Hematopoietic multipotent progenitor cell treated with erythropoietin and hydrocortisone succinate and interleukin-3 and kit ligand, for 4 days (in vitro differentiated cells): ENCODE measurements around the gene FUS.
"Not testable (repeated sequence)": the region's sequence is repeated elsewhere in the genome, so short reads cannot be mapped to it uniquely, and the experiment has no call there.

Experiments used
- DNase-seq: peaks from one replicate; pipeline ENCODE4 v3.0.0-alpha.2; 2015

The FUS gene

DNA sequence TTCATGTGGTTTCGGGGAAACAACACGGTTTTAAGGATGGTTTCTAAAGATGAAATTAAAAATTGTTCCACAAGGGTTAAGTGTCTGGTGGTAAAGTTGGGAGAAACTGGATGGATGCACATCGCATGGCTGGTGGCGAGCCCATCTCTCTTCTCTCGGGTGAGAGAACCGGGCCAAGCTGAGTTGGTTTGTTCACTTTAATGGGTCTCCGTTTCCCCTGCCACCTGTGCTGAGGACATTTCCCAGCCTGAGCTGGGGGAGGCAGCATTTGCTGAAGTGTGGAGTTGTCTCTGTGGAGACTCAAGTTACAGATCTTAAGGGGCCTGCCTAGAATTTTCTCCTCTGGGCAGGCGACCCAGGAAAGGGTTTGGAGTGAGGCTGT, 7.9 kb downstream of the FUS start:
- no peak for DNase-seq

DNA sequence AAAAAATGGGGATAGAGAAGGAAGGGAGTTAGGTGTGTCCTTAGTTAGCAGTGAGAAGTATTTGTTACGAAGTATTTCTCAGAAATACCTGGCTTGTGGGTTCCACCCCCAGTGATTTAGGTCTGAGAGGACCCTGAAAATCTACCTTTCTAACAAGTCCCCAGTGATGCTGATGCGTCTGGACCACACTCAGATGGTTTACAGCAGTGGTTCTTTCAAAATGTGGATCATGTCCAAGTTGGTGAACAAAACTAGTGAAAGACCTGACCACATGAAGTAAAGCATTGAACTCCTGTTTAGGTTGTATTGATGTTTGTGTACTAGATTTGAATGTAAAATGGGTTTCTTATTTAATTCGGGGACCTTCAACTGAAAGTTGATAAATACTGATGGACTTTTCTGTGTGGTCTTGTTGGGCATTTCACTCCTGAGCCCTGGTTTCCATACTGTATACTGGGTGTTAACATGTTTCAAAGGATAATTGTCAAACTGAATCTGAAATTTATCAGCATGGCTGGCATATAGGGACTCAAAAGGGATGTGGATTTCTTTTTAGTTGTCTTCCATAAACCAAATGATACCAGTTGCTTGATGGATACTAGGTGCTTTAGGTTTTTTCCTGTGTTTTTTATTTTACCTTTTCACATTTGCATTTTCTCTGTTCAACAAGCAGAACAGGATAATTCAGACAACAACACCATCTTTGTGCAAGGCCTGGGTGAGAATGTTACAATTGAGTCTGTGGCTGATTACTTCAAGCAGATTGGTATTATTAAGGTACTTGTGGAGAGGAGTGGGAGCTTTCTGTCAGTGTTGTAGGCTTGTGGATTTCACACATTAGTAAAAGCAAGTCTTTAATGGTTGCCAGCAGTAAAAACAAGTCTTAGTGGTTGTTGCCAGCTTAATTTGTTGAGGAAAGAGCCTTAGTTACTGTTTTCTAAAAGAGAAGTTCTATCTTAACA, 8.8 kb downstream of the FUS start:
- DNase-seq, result no peak

DNA sequence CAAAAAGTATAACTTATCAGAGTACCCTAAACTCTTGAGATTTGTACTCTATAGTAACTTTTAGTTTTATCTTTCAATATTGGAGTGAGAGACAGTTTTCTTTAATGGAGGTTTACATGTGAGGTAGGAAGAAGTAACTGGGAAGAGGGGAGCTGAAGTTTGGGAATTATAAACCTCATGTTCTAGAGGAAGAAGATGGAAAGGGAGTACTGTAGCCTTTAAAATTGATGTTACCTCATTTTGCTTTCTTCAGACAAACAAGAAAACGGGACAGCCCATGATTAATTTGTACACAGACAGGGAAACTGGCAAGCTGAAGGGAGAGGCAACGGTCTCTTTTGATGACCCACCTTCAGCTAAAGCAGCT, 9.5 kb downstream of the FUS start:
- DNase-seq, result no peak

DNA sequence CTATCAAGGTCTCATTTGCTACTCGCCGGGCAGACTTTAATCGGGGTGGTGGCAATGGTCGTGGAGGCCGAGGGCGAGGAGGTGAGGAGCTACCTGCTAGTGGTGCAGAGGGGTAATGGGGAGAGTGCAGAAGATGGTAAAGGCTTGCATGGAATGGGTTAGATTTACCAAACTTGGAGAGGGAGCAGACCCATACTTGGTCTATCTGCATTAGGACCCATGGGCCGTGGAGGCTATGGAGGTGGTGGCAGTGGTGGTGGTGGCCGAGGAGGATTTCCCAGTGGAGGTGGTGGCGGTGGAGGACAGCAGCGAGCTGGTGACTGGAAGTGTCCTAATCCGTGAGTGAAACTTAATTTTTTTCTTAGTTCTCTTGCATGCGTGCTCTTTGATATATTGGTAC, 10.1 kb downstream of the FUS start:
- no peak for DNase-seq

DNA sequence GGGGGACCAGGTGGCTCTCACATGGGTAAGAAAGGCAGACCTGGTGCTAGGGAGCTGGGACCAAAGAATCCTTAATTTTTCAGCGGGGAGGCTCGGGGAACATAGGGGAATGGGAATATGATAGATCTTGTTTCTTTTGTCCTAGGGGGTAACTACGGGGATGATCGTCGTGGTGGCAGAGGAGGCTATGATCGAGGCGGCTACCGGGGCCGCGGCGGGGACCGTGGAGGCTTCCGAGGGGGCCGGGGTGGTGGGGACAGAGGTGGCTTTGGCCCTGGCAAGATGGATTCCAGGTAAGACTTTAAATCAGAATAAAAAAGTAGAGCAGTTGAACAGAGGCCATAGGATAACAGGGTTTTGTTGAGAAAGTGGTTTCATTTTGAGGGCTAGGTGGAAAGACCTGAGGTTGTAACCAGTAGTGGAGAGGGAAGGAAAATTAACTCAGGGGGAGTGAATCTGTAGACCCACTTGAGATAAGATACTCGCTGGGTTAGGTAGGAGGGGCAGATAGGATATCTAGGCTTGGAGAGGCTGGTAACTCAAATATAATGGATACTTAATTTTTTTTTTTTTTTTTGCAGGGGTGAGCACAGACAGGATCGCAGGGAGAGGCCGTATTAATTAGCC, 11.0 kb downstream of the FUS start:
- no peak for DNase-seq

DNA sequence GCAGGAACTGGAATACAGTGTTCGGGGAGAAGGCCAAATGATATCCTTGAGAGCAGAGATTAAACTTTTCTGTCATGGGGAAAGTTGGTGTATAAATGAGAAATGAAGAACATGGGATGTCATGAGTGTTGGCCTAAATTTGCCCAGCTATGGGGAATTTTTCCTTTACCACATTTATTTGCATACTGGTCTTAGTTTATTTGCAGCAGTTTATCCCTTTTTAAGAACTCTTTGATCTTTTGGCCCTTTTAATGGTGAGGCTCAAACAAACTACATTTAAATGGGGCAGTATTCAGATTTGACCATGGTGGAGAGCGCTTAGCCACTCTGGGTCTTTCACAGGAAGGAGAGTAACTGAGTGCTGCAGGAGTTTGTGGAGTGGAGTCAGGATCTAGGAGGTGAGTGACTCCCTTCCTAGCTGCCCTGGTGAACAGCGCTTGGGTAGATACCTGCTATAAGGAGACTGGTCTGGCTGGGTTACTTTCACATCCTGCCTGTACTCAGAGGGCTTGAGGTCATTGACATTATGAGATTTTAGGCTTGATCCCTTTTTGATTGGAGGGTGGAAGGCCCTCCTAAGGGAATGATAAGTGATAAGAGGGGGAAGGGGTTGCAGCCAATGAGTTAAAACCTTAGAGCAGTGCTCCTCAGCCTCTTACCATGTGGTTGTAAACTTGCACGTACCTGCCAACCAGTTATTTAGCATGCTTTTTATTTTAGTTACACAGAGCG, 11.9 kb downstream of the FUS start:
- DNase-seq, result no peak

DNA sequence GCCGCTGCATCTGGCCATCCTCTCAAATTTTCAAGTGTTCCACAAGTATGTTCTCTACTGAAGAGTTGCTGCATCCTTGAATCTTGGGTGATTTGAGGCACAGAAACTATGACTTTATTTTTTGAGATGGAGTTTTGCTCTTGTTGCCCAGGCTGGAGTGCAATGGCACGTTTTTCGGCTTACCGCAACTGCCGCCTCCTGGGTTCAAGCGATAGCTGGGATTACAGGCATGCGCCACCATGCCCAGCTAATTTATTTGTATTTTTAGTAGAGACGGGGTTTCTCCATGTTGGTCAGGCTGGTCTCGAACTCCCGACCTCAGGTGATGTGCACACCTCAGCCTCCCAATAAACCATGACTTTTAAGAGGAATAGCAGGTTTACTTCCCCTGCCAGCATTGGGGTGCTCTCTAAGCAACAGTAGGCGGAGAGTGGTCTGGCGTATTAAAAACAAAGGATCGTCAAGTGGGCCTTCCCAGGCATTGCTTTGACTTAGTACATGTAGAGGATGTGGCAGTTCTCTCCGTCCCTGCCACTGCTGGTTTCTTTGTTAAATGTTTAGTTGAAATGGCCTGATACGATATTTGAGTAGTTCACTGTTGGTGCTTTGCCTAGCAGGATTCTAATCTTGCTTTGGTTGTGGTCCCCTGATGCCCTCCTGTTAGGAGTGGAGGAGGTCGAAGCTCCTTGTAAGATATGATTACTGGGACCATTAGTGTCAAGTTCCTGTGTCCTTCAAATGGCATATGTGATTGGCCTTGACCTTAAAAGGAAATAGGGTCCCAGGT, 13.1 kb downstream of the FUS start:
- no peak for DNase-seq

DNA sequence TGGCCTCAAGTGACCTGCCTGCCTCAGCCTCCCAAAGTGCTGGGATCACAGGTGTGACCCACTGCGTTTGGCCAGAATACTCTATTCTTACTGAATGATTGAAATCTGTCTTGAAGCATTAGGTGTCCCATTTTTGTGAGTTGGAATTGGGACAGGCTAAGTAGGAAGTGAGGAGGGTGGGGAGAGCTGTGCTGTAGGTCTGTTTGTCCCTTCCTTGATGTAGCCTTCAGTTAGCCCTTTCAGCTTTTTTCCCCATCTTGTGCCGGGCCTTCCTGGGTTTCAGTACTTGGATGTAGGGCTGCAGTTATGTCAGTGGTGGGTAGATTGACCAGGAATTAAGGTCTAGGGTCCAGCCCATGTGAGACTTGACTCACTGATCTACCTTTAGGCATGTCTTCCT, 13.9 kb downstream of the FUS start:
- no peak for DNase-seq

DNA sequence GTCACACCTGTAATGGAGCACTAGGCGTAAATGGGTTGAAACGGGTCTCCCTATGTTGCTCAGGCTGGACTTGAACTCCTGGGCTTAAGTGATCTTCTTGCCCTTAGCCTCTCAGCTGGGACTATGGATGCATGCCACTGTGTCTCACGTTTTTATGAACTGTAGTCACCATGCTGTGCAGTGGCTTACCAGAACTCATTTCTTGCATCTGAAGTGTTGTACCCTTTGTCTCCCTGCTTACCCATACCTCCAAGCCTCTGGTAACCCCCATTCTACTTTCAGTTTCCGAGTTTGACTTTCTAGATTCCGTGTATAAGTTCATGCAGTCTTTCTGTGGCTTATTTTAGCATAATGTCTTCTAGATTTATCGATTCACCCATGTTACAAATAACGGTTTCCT, 15.0 kb downstream of the FUS start:
- DNase-seq, result no peak

DNA sequence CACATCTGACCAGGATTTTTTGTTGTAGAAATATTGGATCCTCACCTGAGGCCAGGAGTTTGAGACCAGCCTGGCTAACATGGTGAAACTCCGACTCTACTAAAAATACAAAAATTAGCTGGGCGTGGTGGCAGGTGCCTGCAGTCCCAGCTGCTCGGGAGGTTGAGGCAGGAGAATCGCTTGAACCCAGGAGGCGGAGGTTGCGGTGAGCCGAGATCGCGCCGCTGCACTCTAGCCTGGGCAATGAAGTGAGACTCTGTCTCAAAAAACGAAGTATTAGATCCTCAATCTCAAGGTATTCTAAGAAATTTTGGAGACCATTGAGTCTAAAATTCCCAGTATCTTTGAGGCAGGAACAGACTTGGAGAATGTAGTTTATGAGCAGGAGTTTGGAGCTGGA, 15.9 kb downstream of the FUS start:
- not testable (repeated sequence) for DNase-seq

DNA sequence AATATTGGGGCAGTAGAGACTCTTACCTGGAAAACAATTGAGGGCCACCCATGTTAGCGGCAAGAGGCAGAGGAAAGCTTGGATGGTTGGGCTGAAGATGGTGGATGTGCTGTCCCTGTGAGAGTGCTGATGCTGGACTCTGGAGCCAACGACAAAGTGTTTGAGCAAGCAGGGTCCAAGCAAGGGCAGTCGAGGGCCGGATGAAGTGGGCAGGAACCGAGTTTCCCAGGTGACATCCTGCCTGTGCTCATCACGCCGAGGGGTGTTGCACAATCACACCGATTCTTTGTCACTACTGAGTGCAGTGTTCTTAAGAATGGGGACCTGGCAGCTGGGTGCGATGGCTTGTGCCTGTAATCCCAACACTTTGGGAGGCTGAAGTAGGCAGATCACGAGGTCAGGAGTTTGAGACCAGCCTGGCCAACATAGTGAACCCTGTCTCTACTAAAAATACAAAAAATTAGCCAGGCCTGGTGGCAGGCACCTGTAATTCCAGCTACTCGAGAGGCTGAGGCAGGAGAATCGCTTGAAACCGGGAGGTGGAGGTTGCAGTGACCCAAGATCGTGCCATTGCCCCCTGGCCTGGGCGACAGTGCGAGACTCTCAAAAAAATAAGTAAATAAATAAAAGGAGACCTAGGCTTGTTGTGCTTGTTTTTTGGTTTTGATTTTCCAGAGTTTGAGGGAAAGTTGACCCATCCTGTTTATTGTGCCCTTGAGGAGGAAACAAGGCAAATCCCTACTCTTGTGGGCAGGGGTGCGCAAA, 16.6 kb downstream of the FUS start:
- DNase-seq, result no peak

DNA sequence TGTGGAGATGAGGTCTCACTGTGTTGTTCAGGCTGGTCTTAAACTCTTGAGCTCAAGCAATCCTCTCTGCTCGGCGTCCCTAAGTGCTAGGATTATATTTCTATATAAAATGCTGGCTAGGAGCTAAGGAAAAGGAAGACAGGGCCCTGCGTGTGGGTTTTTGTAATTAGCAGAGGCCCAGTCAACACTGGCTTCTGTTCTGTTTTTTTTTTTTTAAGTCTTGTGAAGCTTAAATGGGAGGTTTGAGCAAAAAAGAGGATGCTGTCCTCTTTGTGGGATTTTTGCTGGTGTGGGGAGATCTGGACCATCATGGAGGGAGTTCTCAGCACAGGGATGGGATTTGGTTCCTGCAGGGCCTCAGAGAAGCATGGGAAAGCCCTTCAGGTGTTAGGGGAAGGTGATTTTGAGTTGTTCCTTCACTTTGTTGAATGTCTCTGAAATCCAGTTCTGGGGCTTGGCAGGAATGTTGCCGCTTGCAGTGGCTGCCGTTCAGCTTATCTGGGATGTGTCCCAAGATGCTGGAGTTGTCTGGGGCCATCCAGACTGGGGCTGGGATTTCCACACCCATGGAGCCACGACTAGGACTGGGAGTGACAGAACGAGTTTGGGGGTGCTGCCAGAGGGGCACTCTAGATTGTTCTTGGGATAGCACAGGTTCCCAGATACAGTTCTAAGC, 18.4 kb downstream of the FUS start:
- no peak for DNase-seq

DNA sequence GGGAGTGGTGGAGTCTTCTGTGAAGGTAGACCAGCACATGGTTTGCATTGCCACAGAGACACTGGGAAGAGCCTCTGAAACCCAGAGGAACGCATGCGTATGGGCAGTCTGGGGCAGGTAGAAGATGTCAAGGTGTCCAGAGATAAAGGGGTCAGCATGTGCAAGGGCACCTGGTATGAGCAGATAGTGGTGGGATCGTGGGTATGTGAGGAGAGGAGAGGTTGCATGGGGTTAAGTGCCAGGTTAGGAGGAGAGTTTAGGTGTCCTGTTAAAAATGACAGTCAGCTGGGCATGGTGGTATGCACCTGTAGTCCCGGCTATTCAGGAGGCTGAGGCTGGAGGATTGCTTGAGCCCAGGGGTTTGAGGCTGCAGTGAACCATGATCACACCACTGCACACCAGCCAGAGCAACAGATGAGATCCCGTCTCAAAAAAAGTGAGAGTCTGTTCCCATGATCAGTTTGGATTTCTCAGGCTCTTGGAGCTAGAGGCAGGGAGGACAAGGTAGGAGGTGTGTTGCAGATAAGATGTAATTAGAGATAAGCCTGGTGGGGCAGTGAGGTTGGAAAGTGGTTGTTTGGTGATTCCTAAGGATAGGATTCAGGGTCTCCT, 19.6 kb downstream of the FUS start:
- DNase-seq, result no peak

DNA sequence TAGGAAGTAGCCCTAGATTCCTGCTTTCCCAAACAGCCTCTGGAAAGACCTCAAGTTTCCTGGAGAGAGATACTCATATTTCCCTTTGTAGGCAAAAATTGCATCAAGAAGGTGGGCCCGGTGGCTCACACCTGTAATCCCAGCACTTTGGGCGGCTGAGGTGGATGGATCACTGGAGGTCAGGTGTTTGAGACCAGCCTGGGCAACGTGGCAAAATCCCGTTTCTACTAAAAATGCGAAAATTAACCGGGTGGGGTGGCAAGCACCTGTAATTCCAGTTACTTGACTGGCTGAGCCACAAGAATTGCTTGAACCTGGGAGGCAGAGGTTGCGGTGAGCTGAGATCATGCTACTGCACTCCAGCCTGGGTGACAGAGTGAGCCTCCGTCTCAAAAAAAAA, 20.2 kb downstream of the FUS start:
- not testable (repeated sequence) for DNase-seq

DNA sequence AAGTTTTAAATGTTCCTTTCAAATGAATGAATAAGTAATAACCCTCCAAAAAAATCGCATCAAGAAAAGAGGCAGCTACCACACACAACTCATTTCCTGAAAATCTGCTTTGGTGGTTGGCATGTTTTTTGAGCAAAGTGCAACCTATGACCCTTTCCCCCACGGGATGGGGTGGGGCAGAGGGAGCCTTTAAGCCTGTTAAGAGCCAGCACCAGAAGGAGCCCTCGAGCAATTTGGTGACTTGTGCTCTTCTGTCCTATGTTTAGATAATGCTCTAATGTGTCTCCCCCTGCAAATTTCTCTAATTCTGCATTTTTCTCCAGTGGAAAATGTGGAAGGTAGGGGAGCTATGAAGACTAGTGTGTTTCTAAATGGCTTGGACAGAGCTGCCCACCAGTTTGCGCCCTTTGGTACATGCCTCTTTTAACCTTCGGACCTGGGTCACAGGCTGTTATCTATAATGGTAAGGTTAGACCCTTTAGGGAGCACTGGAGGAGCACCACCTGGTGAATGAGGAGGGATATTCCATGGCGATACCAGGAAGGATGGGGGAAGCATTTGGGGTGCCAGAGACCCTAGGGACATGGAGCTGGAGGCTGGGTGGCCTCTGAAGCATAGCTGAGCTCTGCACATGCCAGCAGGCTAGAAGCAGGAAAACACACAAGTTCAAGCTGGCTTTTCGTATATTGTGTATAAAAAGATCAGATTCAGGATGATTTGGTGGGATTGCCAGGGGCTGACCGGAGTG, 21.1 kb downstream of the FUS start:
- DNase-seq, result peak; percentile 89

DNA sequence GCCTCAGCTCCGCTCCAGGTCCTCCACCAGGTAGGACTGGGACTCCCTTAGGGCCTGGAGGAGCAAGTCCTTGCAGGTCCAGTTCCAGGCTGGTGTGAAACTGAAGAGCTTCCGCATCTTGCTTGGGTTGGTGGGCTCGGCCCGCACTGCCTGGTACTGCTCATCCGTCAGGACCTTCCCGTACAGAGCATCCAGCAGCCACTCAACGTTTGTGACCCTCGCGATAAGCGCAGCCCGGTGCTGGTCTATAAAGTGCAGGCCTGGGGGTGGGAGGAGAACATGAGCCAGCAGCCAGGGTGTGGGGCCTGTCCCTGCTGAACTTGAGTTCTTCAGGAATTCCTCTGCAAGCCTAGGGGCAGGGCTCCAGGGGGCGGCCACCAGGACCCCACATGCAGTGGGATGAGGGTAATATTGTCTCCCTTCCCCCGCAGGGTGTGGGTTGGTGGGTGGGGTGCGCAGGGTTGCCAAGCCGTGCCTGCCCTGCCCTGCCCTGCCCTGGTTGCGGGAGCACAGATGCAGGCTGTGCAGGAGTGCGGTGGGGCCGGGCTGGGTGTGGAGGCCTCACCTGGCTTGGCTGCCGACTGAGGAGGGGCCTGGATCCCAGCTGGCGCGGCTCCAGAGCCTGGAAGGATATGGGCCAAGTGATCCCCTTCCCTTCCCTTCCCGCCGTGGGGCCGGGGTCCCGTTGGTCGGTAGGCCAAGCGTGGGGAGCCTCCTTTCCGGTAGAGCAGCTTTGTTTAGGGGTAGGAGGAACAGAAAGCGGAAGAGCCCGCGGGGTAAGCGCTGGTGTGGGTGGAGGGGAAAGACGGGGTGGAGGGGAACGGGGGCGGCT, 21.9 kb downstream of the FUS start:
- DNase-seq, result peak; percentile 79

DNA sequence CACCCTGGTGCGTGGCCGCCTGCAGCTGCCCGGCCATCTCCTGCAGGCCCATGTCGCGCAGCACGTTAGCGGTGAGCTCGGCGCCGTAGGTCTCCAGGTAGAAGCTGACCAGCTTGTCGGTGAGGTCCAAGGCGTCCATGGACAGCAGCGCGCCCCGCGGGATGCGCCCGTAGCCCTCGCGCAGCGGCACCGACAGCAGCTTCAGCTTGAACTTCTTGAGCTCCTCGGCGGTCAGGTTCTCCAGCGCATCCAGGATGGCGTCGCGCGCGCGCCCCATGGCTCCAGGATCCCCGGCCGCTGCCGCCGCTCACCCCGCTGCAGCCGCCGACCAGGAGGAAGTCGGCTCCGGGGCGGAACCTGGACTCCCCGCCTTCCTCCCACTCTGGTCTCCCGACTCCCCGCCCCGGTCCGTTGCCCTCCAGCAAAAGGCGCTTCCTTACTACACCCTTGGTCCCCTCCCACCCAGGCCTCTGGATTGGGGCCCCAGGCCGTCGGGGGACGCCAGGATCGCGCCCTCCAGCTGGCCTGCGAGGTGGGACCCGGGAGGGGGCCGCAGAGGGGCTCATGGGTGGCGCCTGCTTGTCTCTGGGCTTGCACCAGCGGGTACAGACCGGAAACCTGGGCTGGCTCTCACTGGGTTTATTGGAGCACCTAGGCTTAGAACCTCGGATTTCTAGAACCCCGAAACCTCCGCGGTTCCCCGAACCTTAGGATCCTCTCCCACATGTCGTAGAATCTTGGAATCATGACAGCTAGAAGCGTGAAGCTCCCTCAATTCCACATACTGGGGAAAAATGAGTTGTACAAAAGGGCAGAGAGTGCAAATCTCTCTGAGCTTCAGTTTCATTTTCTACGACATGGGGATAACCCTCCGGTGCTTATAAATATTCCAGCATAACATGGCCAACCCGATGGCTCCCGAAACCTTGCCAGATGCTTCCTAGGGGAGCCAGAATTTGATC, 22.8 kb downstream of the FUS start, which contains the start of gene PYCARD:
Gene PYCARD (minus strand): TSS at position 347 of the 962 bp plus-strand sequence. CDS start 70 bp downstream, at position 277.
- peak; percentile 82 for DNase-seq
